K562 (cell line): Measurements from ENCODE around the gene CNPY3. TPM values are rescaled to one million over a fixed set of nuclear protein-coding genes. Genes with fewer than 3 reads are reported as not detected.
A peak's percentile ranks its signal among the peaks of the same experiment; 100 is the strongest.

ENCODE experiments used
- CHCHD3 ChIP-seq: fragments of 250-450 bp; sonication (Bioruptor Pico); IDR thresholded peaks from 2 replicates; pipeline ENCODE4 v2.1.2; 2022; ENCODE audit warnings: mild to moderate bottlenecking
- CSDE1 ChIP-seq, 2 experiments: fragments of 450-650 bp; IDR thresholded peaks; 2 replicates each; pipeline ENCODE4 v1.6.1; 2016; ENCODE audit warnings: mild to moderate bottlenecking in 1 of 2
- HDAC2 ChIP-seq: fragments of 450-650 bp; IDR thresholded peaks from 2 replicates; pipeline ENCODE4 v1.6.1; 2016; ENCODE audit warnings: mild to moderate bottlenecking
- KDM4B ChIP-seq, 2 experiments: fragments of 450-650 bp in 1 of 2; sonication (generic) in 1 of 2; IDR thresholded peaks; 2 replicates each; pipeline ENCODE4 v1.6.1; 2016 to 2017; ENCODE audit warnings: borderline replicate concordance in 2 of 2, antibody characterized with exemption in 1 of 2, low read depth in 1 of 2, mild to moderate bottlenecking in 1 of 2
- KLF6 ChIP-seq: fragments of 250-450 bp; sonication (Bioruptor Pico); IDR thresholded peaks from 2 replicates; pipeline ENCODE4 v1.4.0; 2020; ENCODE audit warnings: mild to moderate bottlenecking, moderate library complexity, borderline replicate concordance
- LARP7 ChIP-seq: fragments of 450-650 bp; IDR thresholded peaks from 2 replicates; pipeline ENCODE4 v1.6.1; 2016
- MAFF ChIP-seq: IDR thresholded peaks from 2 replicates; pipeline ENCODE4 v1.6.1; 2012; ENCODE audit warnings: low read length, improper control_type of control experiment
- NFIC ChIP-seq: fragments of 450-650 bp; IDR thresholded peaks from 2 replicates; pipeline ENCODE4 v1.6.1; 2017; ENCODE audit warnings: mild to moderate bottlenecking, inconsistent platforms
- SAP30 ChIP-seq: fragments of 200-600 bp; sonication (generic); IDR thresholded peaks from 2 replicates; pipeline ENCODE4 v1.6.1; 2012; ENCODE audit warnings: borderline replicate concordance, low read depth, mild to moderate bottlenecking, moderate library complexity, low read length, control low read depth, inconsistent platforms; ENCODE audit not compliant: insufficient read depth, poor library complexity, severe bottlenecking
- SIN3A ChIP-seq, 2 experiments: fragments of 150-350 bp in 1 of 2; IDR thresholded peaks; 2 replicates each; pipeline ENCODE4 v1.6.1; 2011 to 2016; ENCODE audit warnings: borderline replicate concordance in 2 of 2, low read depth in 2 of 2, low read length in 2 of 2, mild to moderate bottlenecking in 2 of 2, moderate library complexity in 2 of 2; ENCODE audit not compliant: control insufficient read depth in 1 of 2
- STAG1 ChIP-seq: sonication (generic); formaldehyde crosslinking; IDR thresholded peaks from 2 replicates; pipeline ENCODE4 v1.5.0; 2020; ENCODE audit warnings: missing genetic modification reagents, borderline replicate concordance
- ZNF232 ChIP-seq: sonication (generic); formaldehyde crosslinking; IDR thresholded peaks from 2 replicates; pipeline ENCODE4 v1.8.0; 2022; ENCODE audit warnings: mild to moderate bottlenecking, missing genetic modification reagents
- ZNF316 ChIP-seq: fragments of 450-650 bp; IDR thresholded peaks from 2 replicates; pipeline ENCODE4 v1.6.1; 2016
- ZNF76 ChIP-seq: fragments of 250-450 bp; sonication (Bioruptor Pico); IDR thresholded peaks from 2 replicates; pipeline ENCODE4 v1.4.0; 2020; ENCODE audit warnings: mild to moderate bottlenecking, moderate library complexity, borderline replicate concordance
- polyA plus RNA-seq, 8 experiments: library from polyadenylated mRNA; depleted of rRNA in 4 of 8; stranded (reverse) in 5 of 8; unstranded in 3 of 8; fragments of >200 nt; fragmentation: Nextera tagmentation in 2 of 8; fragmentation: Illumina TruSeq in 1 of 8; extraction: Ambion mirVana in 2 of 8; extraction: Trizol in 1 of 8; gene quantifications; 2 replicates each; pipeline versions ENCODE4 v1.2.1 to v1.2.3, GENCODE V29; 2011 to 2014; ENCODE audit warnings: inconsistent platforms in 1 of 8, missing spikeins in 1 of 8
- total RNA-seq, 7 experiments: library from RNA; depleted of rRNA in 6 of 7; stranded (reverse); fragments of >200 nt in 6 of 7; fragmentation: Illumina TruSeq in 2 of 7; extraction: Trizol in 2 of 7; gene quantifications; 2 replicates each; pipeline versions ENCODE4 v1.2.1 to v1.2.3, GENCODE V29; 2011 to 2021; ENCODE audit warnings: low replicate concordance in 1 of 7
- TF ChIP-seq, protein P1 (sequence below), 2 experiments: fragments of 450-650 bp; conservative IDR thresholded peaks; 2 replicates each; pipeline ENCODE4 v1.6.1; 2017; ENCODE audit warnings: mild to moderate bottlenecking in 2 of 2, moderate library complexity in 2 of 2
- TF ChIP-seq, protein P2 (sequence below): sonication (generic); formaldehyde crosslinking; IDR thresholded peaks from 2 replicates; pipeline ENCODE4 v1.8.0; 2023; ENCODE audit warnings: mild to moderate bottlenecking, missing genetic modification reagents
- TF ChIP-seq, protein P3 (sequence below), 3 experiments: IDR thresholded peaks in 2 of 3; conservative IDR thresholded peaks in 1 of 3; 2 replicates each; pipeline ENCODE4 v1.5.1; 2011 to 2012; ENCODE audit warnings: low read length in 3 of 3, mild to moderate bottlenecking in 3 of 3, control low read depth in 2 of 3, improper control_type of control experiment in 1 of 3, inconsistent platforms in 1 of 3, low read depth in 1 of 3, mixed read lengths in 1 of 3, moderate library complexity in 1 of 3; ENCODE audit not compliant: insufficient read depth in 2 of 3
- TF ChIP-seq, protein P4 (sequence below): fragments of 450-650 bp; formaldehyde crosslinking; IDR thresholded peaks from 2 replicates; pipeline ENCODE4 v1.4.0; 2020; ENCODE audit warnings: mild to moderate bottlenecking, moderate library complexity

The CNPY3 gene
- total and polyA plus RNA-seq, 9 of the 15 experiments (the other 6 are each of a cell fraction or from before 2014, with no cell fraction given) = 2.4 to 37.4 (median 21.2) TPM

DNA sequence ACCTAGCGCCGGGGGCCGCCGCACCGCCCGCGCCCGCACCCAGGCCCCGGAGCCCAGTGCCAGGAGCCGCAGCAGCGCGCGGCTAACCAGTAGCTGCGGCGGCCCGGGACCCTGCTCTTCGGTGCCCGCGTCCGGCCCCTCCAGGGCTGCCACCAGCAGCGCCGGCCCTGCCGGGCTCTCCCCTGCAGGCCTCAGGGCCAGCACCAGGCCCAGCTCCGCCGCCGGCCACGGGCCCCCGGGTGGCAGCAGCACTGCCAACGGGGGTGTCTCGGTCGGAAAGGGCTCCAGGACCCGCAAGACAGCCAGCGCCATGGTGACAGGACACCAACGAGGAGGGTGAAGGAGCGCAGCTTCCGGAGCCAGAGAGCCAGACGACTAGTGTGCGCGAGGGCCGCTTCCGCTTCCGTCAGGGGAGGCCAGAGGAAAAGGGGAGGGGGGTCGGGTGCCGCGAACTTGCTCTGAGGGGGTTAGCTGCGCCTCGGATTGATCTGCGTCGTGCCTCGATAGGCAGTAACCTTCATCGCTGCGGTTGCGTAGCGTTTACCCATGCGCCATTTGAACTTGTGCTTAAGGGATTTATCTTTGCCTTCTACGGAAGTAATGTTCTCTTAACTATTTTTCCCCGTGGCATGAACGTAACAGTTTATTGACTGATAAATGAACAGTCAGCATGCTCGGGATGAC, 49.7 kb downstream of the CNPY3 start, which contains the start of gene PEX6 (continued):
- TF ChIP-seq MAFF (peak; percentile 47), KDM4B (IDR thresholded peaks at IDR 0.05; ENCODE audit: borderline replicate concordance in 2 of 2, low read depth in 1 of 2) (peak in 1 of 2 experiments; percentile 95; a peak in 1 of 4 replicates), STAG1 (CRISPR knock-in tag) (no peak), ZNF316 (peak; percentile 92), SIN3A (IDR thresholded peaks at IDR 0.05; ENCODE audit: borderline replicate concordance in 2 of 2, control insufficient read depth in 1 of 2, low read depth in 2 of 2, low read length in 2 of 2) (peak; percentile 50 to 92; a peak in 1 of 4 replicates), KLF6 (peak; percentile 39; the same call in 1 of the 2 replicates), CHCHD3 (no peak), SAP30 (peak; percentile 54), ZNF232 (CRISPR knock-in tag) (no peak), HDAC2 (peak; percentile 77; the same call in 1 of the 2 replicates), NFIC (peak; percentile 19; the same call in 1 of the 2 replicates), LARP7 (peak; percentile 40; the same call in 1 of the 2 replicates), ZNF76 (CRISPR knock-in tag) (0 out of 2 replicates have a peak, but pooled peaks have one; percentile 3), CSDE1 (IDR thresholded peaks at IDR 0.05) (no peak)
- TF ChIP-seq, protein P1, sequence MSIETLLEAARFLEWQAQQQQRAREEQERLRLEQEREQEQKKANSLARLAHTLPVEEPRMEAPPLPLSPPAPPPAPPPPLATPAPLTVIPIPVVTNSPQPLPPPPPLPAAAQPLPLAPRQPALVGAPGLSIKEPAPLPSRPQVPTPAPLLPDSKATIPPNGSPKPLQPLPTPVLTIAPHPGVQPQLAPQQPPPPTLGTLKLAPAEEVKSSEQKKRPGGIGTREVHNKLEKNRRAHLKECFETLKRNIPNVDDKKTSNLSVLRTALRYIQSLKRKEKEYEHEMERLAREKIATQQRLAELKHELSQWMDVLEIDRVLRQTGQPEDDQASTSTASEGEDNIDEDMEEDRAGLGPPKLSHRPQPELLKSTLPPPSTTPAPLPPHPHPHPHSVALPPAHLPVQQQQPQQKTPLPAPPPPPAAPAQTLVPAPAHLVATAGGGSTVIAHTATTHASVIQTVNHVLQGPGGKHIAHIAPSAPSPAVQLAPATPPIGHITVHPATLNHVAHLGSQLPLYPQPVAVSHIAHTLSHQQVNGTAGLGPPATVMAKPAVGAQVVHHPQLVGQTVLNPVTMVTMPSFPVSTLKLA (conservative IDR thresholded peaks at IDR 0.05) = peak; percentile 56 to 81; a peak in 3 of 4 replicates
- TF ChIP-seq, protein P2, sequence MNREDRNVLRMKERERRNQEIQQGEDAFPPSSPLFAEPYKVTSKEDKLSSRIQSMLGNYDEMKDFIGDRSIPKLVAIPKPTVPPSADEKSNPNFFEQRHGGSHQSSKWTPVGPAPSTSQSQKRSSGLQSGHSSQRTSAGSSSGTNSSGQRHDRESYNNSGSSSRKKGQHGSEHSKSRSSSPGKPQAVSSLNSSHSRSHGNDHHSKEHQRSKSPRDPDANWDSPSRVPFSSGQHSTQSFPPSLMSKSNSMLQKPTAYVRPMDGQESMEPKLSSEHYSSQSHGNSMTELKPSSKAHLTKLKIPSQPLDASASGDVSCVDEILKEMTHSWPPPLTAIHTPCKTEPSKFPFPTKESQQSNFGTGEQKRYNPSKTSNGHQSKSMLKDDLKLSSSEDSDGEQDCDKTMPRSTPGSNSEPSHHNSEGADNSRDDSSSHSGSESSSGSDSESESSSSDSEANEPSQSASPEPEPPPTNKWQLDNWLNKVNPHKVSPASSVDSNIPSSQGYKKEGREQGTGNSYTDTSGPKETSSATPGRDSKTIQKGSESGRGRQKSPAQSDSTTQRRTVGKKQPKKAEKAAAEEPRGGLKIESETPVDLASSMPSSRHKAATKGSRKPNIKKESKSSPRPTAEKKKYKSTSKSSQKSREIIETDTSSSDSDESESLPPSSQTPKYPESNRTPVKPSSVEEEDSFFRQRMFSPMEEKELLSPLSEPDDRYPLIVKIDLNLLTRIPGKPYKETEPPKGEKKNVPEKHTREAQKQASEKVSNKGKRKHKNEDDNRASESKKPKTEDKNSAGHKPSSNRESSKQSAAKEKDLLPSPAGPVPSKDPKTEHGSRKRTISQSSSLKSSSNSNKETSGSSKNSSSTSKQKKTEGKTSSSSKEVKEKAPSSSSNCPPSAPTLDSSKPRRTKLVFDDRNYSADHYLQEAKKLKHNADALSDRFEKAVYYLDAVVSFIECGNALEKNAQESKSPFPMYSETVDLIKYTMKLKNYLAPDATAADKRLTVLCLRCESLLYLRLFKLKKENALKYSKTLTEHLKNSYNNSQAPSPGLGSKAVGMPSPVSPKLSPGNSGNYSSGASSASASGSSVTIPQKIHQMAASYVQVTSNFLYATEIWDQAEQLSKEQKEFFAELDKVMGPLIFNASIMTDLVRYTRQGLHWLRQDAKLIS (CRISPR knock-in tag) = no peak
- TF ChIP-seq, protein P3, sequence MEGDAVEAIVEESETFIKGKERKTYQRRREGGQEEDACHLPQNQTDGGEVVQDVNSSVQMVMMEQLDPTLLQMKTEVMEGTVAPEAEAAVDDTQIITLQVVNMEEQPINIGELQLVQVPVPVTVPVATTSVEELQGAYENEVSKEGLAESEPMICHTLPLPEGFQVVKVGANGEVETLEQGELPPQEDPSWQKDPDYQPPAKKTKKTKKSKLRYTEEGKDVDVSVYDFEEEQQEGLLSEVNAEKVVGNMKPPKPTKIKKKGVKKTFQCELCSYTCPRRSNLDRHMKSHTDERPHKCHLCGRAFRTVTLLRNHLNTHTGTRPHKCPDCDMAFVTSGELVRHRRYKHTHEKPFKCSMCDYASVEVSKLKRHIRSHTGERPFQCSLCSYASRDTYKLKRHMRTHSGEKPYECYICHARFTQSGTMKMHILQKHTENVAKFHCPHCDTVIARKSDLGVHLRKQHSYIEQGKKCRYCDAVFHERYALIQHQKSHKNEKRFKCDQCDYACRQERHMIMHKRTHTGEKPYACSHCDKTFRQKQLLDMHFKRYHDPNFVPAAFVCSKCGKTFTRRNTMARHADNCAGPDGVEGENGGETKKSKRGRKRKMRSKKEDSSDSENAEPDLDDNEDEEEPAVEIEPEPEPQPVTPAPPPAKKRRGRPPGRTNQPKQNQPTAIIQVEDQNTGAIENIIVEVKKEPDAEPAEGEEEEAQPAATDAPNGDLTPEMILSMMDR (IDR thresholded peaks at IDR 0.05 in 2 of 3, conservative IDR thresholded peaks at IDR 0.05 in 1 of 3; ENCODE audit: insufficient read depth in 2 of 3, low read depth in 1 of 3, low read length in 3 of 3) = peak in 1 of 3 experiments; percentile 3; a peak in 1 of 6 replicates
- TF ChIP-seq, protein P4, sequence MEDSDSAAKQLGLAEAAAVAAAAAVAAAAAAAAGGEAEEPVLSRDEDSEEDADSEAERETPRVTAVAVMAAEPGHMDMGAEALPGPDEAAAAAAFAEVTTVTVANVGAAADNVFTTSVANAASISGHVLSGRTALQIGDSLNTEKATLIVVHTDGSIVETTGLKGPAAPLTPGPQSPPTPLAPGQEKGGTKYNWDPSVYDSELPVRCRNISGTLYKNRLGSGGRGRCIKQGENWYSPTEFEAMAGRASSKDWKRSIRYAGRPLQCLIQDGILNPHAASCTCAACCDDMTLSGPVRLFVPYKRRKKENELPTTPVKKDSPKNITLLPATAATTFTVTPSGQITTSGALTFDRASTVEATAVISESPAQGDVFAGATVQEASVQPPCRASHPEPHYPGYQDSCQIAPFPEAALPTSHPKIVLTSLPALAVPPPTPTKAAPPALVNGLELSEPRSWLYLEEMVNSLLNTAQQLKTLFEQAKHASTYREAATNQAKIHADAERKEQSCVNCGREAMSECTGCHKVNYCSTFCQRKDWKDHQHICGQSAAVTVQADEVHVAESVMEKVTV (CRISPR knock-in tag) = no peak
